ENCODE measurements around the gene BTN1A1. TPM values are rescaled to one million over a fixed set of nuclear protein-coding genes. Genes with fewer than 3 reads are reported as not detected.

BTN1A1 gene
- total and polyA plus RNA-seq, 9 of the 15 experiments (the other 6 are each of a cell fraction or from before 2014, with no cell fraction given), result 0.01 to 0.15 (median 0.06) TPM; not detected in 4

DNA sequence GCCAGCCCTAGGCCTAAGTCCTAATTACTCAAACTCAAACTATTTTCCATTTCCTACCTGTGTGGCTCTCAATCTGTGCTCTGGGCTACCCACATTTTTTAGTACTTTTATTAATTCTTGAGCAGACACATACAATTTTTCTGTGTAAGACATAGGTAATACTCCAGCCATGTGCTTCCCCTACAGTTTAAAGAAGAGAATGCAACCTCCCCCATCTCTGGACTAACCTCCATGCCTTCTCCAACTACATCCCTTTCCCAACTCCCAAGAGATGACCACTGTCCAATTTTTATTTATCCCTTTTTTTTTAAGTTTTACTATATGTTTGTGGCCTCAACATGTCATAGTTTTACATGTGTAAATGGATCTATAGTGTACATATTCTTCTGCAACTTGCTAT, 43.9 kb downstream of the BTN1A1 start (continued):
- TF ChIP-seq REST (IDR thresholded peaks at IDR 0.05; ENCODE audit: borderline replicate concordance), result peak; percentile 4; the same call in 1 of the 2 replicates
- no peak for TF ChIP-seq REST (CRISPR knock-in tag; IDR thresholded peaks at IDR 0.05; ENCODE audit: low read depth)
- 0 out of 4 replicates have a peak, but pooled peaks of 1 of the 2 experiments have one; percentile 36 for TF ChIP-seq ARNT (IDR thresholded peaks at IDR 0.05)
- TF ChIP-seq MAFF (IDR thresholded peaks at IDR 0.05; ENCODE audit: low read length), result no peak
- peak in 1 of 2 experiments; percentile 48; a peak in 3 of 4 replicates for TF ChIP-seq RAD21 (CRISPR knock-in tag; conservative IDR thresholded peaks at IDR 0.05 in 1 of 2, IDR thresholded peaks at IDR 0.05 in 1 of 2)
